ENCODE measurements around the gene COL11A2. TPM values are rescaled to one million over a fixed set of nuclear protein-coding genes. Genes with fewer than 3 reads are reported as not detected.
A peak's percentile ranks its signal among the peaks of the same experiment; 100 is the strongest.

COL11A2 gene
- total and polyA plus RNA-seq, 2 of the 13 experiments (the other 11 are each of a cell fraction or from before 2014, with no cell fraction given) = 0.55 TPM

DNA sequence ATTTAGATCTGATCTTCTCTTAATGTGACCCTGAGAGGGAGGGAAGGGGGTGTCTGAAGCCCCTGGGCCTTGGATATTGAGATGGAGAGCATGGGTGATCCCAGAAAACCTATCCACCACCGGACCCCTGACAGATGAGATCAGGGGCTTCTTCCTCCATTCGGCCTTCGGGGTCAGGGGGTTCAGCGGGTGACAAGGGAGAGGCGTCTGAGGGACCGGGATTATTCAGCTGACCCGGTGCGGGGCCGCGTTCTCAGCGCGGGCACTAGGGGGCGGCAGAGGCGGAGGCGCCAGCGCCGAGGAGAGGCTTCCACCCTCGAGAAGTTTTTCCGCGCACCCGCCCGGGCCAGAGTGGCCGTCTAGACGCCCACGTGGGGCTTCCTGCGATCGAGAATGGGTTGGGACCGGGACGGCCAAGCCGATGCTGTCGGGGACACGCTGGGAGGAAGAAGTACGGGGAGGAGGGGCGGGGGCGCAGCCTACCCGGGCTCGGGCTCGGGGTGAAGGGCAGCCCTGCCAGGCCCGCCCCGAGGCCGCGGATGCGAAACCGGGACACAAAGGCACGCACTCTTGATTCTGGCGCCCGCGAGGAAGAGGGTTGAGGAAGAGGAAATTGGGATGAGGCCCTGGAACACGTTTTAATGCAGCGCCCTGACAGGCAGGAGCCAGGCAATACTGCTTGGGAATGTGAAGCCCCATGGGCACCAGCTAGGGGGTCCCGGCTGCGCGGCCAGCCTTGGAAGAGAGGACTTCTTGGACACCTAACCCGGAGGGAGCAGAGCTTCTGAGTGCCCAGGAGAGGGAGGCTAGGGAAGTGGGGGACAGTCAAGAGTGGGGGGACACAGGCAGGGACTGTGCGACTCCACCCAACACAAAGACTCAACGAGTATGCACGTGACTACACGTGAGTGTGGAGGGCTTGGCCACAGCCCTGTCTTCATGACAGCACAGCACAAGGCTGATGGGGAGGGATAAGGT lies 30.6 kb downstream of the COL11A2 start (continued):
- TF ChIP-seq KIAA2018 (CRISPR knock-in tag; IDR thresholded peaks at IDR 0.05; ENCODE audit: borderline replicate concordance) (no peak), ZNF710 (CRISPR knock-in tag; IDR thresholded peaks at IDR 0.05; ENCODE audit: borderline replicate concordance) (0 out of 2 replicates have a peak, but pooled peaks have one; percentile 31), SIX1 (CRISPR knock-in tag; IDR thresholded peaks at IDR 0.05; ENCODE audit: borderline replicate concordance) (no peak), ZNF740 (CRISPR knock-in tag; IDR thresholded peaks at IDR 0.05) (no peak), MEF2D (CRISPR knock-in tag; IDR thresholded peaks at IDR 0.05) (peak; percentile 57; the same call in 1 of the 2 replicates), FOSL1 (CRISPR knock-in tag; IDR thresholded peaks at IDR 0.05; ENCODE audit: borderline replicate concordance) (no peak), ZNF776 (CRISPR knock-in tag; IDR thresholded peaks at IDR 0.05) (0 out of 2 replicates have a peak, but pooled peaks have one; percentile 51), TRIM24 (CRISPR knock-in tag; IDR thresholded peaks at IDR 0.05) (no peak), TOE1 (CRISPR knock-in tag; IDR thresholded peaks at IDR 0.05) (no peak), ZNF761 (CRISPR knock-in tag; conservative IDR thresholded peaks at IDR 0.05) (no peak), TBL1XR1 (IDR thresholded peaks at IDR 0.05; ENCODE audit: borderline replicate concordance, low read length, partially characterized antibody) (no peak), PHF20 (CRISPR knock-in tag; IDR thresholded peaks at IDR 0.05) (no peak), ATF3 (CRISPR knock-in tag; IDR thresholded peaks at IDR 0.05) (no peak), BRCA1 (CRISPR knock-in tag; IDR thresholded peaks at IDR 0.05) (no peak), THAP11 (CRISPR knock-in tag; IDR thresholded peaks at IDR 0.05) (peak; percentile 36; the same call in 1 of the 2 replicates)
- TF ChIP-seq, protein P1, sequence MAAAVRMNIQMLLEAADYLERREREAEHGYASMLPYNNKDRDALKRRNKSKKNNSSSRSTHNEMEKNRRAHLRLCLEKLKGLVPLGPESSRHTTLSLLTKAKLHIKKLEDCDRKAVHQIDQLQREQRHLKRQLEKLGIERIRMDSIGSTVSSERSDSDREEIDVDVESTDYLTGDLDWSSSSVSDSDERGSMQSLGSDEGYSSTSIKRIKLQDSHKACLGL (CRISPR knock-in tag; IDR thresholded peaks at IDR 0.05) = peak; percentile 67; the same call in 1 of the 2 replicates
